Left ventricle myocardium superior (tissue), 1 donor: Measurements from ENCODE around the gene MYL12A. TPM values are rescaled to one million over a fixed set of nuclear protein-coding genes. Genes with fewer than 3 reads are reported as not detected.

ENCODE experiments used
- total RNA-seq: library from RNA; stranded (reverse); fragmentation: NEBNext Ultra II Directional; extraction: Animal tissue kit (Norgen Biotek cat#: 25700); gene quantifications from one replicate; pipeline ENCODE4 v1.2.1, GENCODE V29; 2021
- donor health status: DM: no; HTN: yes; CAD: no; lungs with severe emphysema.

Gene MYL12A
- total RNA-seq, 1 donor from 2014 or later, result 1,328 TPM

Other genes starting within 250 kb of the MYL12A start
- gene LPIN2, start 234.7 kb upstream of the MYL12A start, total RNA-seq, result 10.6 TPM
- gene MYOM1, start 27.8 kb upstream of the MYL12A start, total RNA-seq, result 724 TPM
- gene MYL12B, start 14.3 kb downstream of the MYL12A start, total RNA-seq, result 168 TPM
- gene TGIF1, start 202.4 kb downstream of the MYL12A start, total RNA-seq, result 10.0 TPM